DMS114 treated with DMSO at 0.1 percent for 48 hours (cell line): ENCODE measurements around the gene PLP1.
"Not testable (repeated sequence)": the region's sequence is repeated elsewhere in the genome, so short reads cannot be mapped to it uniquely, and the experiment has no call there.

ENCODE experiments used
- DNase-seq: peaks from one replicate; lab custom pipeline; 2025; ENCODE audit not compliant: unreplicated experiment; lab: John Stamatoyannopoulos, UW

The PLP1 gene

GRCh38 chrX:103780336-103781061 is 3.9 kb downstream of the PLP1 start:
- DNase-seq = no peak

DNA sequence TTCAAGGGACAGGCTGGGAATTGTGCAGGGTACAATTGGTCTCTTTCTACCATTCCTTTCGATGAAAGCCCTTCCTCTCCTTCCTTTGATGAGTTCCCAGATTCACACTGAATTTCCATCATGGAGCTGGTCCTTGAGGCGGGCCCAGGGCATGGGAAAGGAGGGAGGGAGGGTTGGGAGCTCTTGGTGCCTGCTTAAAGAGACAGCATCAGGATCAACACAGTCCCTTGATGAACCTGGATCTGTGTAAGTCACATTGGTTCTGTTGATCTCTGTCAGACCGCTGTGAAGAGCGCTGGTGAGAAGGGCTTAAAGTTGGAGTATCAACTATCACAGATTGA is 4.4 kb downstream of the PLP1 start:
- no peak for DNase-seq

DNA sequence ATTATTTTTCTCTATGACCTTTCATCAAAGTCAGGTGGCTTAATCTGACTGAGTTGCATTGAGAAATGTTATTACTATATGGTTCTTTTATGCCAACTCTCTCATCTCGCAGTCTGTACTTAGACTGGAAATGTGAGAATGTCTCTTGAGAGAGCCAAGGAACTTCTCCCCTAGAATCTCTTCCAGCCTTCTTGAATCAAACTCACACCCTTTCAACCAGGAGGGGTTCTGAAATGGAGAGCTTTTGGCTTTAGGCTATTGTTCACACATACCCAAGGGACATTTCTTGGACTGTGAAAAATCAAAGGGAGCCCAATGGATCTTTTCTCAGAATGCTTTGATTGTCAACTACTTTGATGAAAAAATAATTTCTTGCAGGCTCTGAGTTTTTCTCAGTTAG is 5.1 kb downstream of the PLP1 start:
- no peak for DNase-seq

DNA sequence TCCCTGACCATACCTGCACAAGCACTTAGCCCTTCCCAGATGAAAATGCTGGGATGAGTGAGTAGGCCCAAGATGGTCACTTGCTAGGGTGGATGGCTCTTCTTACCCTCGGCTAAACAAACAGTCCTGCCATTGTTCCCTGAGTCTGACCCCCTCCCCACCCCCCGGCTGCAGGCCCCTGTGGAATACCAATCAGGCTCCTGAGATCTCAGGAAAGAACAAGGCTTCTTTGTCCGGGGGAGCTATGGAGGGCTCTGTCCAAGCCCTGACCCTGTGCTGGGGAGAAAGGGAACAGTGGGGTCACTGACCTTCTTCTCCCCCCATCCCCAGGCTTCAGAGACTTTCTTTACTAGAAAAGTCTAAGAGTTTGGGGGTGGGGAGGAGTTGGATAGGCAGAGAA is 6.0 kb downstream of the PLP1 start:
- no peak for DNase-seq

DNA sequence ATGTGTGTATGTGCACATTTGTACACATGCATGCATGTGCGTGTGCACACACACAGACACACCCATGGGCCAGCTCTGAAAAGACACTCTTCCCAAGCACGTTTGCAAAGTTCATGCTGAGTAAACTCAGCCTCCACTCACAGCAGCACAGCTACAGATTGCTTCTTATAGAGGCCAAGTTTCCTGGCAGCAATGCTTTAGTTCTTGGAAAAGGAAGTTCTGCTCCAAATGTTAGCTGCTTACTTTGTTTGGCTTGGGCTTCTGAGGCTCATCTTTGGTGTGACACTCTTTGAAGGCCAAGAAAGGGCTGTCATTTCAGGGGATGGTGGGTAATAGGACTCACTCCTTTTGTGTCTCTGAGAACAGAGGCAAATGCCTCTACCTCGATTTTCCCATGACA is 6.6 kb downstream of the PLP1 start:
- no peak for DNase-seq

GRCh38 chrX:103783971-103784370 is 7.3 kb downstream of the PLP1 start:
- no peak for DNase-seq

DNA sequence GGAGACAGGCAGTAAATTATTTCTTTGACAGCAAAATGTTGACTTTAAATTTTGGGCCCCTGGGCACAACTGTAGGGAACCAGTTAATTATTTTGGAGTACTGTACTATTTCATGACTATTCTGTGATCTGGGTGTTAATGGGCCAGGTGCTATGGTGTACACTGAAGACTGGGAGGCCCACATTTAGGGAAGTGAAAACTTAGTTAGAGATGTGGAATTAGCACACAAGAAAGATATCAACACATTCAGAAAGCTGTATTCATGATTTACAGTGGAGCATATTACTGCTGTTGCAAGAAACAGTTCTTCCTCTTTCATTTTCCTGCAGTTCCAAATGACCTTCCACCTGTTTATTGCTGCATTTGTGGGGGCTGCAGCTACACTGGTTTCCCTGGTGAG is 12.4 kb downstream of the PLP1 start:
- DNase-seq = no peak

- DNase-seq = no peak
Observed at GRCh38 chrX:103791228-103791627, 14.6 kb downstream of the PLP1 start.

DNA sequence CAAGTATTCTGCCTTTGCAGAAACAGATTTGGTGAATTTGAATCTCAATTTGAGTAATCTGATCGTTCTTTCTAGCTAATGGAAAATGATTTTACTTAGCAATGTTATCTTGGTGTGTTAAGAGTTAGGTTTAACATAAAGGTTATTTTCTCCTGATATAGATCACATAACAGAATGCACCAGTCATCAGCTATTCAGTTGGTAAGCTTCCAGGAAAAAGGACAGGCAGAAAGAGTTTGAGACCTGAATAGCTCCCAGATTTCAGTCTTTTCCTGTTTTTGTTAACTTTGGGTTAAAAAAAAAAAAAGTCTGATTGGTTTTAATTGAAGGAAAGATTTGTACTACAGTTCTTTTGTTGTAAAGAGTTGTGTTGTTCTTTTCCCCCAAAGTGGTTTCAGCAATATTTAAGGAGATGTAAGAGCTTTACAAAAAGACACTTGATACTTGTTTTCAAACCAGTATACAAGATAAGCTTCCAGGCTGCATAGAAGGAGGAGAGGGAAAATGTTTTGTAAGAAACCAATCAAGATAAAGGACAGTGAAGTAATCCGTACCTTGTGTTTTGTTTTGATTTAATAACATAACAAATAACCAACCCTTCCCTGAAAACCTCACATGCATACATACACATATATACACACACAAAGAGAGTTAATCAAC is 15.3 kb downstream of the PLP1 start:
- DNase-seq = no peak

DNA sequence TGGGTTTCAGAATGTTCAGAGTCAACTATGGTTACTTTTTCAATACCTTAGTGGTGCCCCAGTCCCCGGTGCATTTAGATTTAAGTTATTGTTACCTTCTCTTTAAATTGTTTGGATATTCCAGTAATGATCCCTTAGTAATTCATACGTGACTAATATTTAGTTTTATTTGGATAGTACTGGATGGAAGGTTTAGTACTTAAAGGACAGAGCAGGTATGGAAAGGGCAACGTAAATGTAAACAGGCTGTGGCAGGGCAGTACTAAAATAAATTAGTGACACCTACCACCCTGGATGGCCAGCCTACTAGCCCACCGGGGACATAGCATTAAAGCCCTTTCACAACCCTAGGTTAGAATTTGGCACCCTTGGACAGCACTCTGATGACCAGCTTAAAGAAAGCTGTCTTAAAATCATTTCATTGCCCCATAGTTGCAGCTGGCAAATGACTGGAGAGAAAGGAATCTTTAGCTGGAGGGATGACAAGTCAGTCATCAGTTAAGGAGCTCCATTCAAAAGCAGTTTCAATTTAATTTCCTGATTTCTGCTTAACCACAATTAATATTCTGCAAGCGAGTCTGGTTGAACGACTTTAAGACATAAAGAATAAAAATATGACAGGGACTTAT is 16.4 kb downstream of the PLP1 start:
- DNase-seq = no peak

- DNase-seq = no peak
Observed at GRCh38 chrX:103793545-103793940, 16.9 kb downstream of the PLP1 start.

DNA sequence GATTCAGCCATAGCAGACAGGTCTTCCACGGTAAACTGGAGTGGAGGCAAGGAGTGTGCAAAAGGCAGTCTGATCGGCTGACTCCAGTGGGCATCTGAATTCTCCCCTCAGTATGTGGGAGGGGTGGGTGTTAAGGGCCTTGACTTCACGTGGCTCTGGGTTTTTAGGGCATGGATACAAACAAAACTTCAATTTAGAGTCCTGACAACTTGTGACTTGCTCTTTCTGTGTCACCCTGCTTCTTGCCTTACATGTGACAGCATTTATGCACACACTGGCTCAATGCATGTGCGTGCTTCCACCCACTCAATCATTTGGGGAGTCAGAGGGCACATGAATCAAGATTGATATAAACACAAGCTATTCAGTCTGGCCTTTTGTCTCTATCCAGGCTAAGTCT is 17.5 kb downstream of the PLP1 start:
- no peak for DNase-seq

- DNase-seq = no peak
Observed at GRCh38 chrX:103797691-103798090, 21.1 kb downstream of the PLP1 start.

DNA sequence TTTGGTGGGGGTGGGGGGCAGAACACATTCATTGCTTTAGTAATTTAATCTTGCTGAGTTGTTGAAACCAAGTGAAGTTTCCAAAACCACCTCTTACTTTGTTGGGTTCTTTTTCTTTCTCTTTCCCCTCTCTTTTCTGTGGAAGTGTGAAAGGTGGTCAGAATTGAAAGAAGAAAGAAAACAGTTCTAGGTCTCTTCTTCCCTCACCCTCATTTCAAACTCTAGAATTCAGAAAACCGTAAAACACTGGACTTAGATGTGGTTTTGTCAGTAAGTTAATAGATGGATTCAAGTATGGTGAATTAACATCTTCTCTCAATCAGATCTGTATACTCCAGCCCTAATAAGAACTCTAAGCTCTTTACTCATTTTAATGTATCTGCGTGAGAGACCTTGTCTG is 23.7 kb downstream of the PLP1 start:
- DNase-seq = no peak

DNA sequence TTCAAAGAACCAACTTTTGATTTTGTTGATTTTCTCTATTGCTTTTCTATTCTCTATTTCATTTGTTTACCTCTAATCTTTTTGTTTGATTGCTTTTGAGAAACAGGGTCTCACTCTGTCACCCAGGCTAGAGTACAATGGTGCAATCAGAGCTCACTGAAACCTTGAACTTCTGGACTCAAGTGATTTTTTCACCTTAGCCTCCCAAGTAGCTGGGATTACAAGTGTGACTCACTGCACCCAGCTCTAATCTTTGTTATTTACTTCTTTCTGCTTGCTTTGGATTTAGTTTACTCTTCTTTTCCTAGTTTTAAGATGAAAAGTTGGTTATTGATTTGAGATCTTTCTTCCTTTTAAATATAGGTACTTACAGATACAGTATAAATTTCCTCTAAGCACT is 29.2 kb downstream of the PLP1 start:
- DNase-seq = no peak

DNA sequence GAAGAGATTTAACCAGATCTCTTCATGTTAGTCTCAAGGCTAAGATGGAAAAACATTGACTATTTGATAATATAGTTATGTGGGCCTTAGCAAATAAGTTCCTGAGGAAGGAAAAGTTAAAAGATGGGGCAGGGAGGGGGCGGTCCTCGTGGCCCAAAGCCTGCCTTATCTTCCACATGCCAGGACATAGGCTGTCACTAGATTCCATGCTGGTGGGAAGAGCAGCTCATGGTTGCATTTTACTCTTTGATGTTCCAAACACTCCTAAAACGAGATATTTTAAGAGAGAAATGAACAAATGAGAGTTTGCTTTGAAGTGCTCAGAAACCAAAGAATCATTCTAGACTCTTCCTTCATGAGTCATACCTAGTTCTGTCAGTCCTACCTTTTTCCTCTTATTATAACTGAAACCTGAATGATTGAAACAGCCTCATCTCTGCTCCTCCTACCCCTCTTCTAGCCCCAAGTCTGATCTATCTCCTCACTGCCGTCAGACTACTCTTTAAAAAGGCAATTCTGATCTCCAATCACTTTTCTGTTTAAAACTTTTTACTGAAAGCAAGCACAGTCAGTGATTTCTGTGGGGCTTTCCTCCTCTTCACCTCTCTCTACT is 30.3 kb downstream of the PLP1 start:
- no peak for DNase-seq

DNA sequence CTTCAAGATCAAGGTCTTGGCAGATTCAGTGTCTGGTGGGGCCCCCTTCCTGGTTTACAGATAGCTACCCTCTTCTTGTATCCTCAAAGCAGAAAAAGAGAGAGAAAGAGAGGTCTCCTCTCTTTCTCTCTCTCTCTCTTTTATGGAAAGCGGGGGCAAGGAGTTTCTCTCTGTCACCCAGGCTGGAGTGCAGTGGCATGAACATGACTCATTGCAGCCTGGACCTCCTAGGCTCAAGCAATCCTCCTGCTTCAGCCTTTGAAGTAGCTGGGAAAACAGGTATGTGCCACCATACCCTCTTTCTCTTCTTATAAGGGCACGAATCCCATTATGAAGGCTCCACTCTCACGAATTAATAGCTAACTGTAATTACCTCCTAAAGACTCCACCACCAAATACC is 35.2 kb downstream of the PLP1 start:
- no peak for DNase-seq

DNA sequence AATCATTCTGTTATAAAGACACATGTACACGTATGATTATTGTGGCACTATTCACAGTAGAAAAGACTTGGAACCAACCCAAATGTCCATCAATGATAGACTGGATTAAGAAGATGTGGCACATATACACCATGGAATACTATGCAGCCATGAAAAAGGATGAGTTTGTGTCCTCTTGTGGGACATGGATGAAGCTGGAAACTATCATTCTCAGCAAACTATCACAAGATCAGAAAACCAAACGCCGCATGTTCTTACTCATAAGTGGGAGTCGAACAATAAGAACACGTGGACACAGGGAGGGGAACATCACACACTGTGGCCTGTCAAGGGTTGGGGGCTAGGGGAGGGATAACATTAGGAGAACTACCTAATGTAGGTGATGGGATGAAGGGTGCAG is 40.5 kb downstream of the PLP1 start:
- not testable (repeated sequence) for DNase-seq

- peak; percentile 70 for DNase-seq
Observed at GRCh38 chrX:103817502-103817901, 40.9 kb downstream of the PLP1 start.

DNA sequence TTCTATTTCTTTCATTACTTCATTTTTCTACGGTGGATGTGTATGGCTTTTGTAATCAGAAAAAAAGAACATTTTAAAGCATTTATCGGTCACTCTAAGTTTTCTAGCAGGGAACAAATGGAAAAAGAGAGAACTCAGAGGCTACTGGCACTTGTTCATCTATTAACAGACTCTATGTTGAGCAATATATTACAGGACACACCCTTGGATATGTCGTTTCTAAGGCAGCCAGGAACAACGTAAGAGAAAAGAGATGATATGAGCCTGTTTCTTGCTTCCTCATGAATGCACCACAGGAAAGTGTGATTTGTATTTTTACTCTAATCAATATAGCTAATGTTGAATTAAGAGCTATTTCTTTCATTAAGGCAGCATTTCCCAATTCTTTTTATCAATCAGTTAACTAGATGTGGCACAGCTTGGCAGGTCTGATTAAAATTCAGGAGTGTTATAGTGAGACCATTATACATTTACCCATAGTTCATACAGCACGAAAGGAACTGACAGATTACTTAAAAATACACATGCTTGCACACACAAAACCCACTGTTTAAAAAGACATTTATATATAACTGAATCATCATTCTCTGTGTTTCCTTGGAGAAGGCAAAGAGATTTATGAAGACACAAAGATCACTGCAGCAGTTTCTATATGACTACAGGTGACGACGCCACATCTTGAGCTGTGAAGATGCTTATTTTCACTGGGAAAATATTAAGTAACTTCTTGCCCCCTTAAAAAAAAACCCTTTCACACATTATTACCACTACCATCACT is 42.4 kb downstream of the PLP1 start:
- no peak for DNase-seq

DNA sequence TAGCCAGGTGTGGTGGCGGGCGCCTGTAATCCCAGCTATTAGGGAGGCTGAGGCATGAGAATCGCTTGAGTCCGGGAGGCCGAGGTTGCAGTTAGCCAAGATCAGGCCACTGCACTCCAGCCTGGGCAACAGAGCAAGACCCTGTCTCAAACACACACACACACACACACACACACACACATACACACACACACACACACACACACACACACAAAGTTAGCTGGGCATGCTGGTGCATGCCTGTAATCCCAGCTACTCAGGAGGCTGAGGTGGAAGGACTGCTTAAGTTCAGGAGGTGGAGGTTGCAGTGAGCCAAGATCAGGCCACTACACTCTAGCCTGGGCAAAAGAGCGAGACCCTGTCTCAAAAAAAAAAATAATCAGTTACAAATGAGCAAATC is 44.2 kb downstream of the PLP1 start:
- DNase-seq = not testable (repeated sequence)
